Left cardiac atrium (tissue), 4 donors: ENCODE data around the gene DNAJB11. TPM values are rescaled to one million over a fixed set of nuclear protein-coding genes. Genes with fewer than 3 reads are reported as not detected.
"Not testable (repeated sequence)": the region's sequence is repeated elsewhere in the genome, so short reads cannot be mapped to it uniquely, and the experiment has no call there.

Experiments
- ATAC-seq, 2 donors: fragments of 200-7000 bp; cut with Tn5 transposase; one replicate each; pipeline ENCODE4 v1.9.1; 2020; ENCODE audit warnings: mild to moderate bottlenecking in 2 of 2, moderate library complexity in 2 of 2
- DNase-seq: peaks from one replicate; pipeline ENCODE4 v3.0.0-alpha.2; 2020
- intact Hi-C, 2 donors: fragments of 100-400 bp; cut with DNase I; formaldehyde crosslinking; loops; one replicate each; pipeline versions ENCODE4 v1.14.1 to v1.15.1; 2022 to 2023
- total RNA-seq, 2 donors: library from RNA; stranded (reverse); fragmentation: NEBNext Ultra II Directional; extraction: Animal tissue kit (Norgen Biotek cat#: 25700); gene quantifications; one replicate each; pipeline ENCODE4 v1.2.1, GENCODE V29; 2021
- donor health status: DM: no; HTN: yes; CAD: no.
- donor health status: DM: no; HTN: yes; CAD: no; lungs with severe emphysema.
- donor health status: DM: yes; HTN: yes; CAD: no.
- donor health status: Dilated cardiomyopathy.

Gene DNAJB11
- total RNA-seq, 2 donors from 2014 or later = 43.6 to 52.8 TPM

GRCh38 chr3:186627852-186628414 is 57.4 kb downstream of the DNAJB11 start:
- DNase-seq = no peak
- no peak for ATAC-seq
- intact Hi-C loops = no loop called here

GRCh38 chr3:186628756-186629155 is 58.2 kb downstream of the DNAJB11 start:
- ATAC-seq (no peak), DNase-seq (no peak)
- intact Hi-C loops = no loop called here

- intact Hi-C loops = no loop called here
Observed at GRCh38 chr3:186630950-186631641, 60.6 kb downstream of the DNAJB11 start.

GRCh38 chr3:186633481-186633880 is 63.0 kb downstream of the DNAJB11 start:
- intact Hi-C loops = no loop called here

More at GRCh38 chr3:186630950-186631641, 60.6 kb downstream of the DNAJB11 start:
- DNase-seq = no peak
- ATAC-seq = no peak

GRCh38 chr3:186634207-186634606 is 63.7 kb downstream of the DNAJB11 start:
- DNase-seq, ATAC-seq, intact Hi-C loops: not testable (repeated sequence)

More at GRCh38 chr3:186633481-186633880, 63.0 kb downstream of the DNAJB11 start:
- ATAC-seq = no peak
- DNase-seq = no peak

Other genes starting within 250 kb of the DNAJB11 start
- gene DGKG, start 208.5 kb upstream of the DNAJB11 start, total RNA-seq = 10 to 100 TPM; 13.3 to 23.4 TPM
- gene CRYGS, start 26.3 kb upstream of the DNAJB11 start, total RNA-seq = 1 to 10 TPM in 1 of 2 donors, under 1 TPM in 1; 0.94 to 2.0 TPM
- gene TBCCD1, start 3.4 kb upstream of the DNAJB11 start, total RNA-seq = 1 to 10 TPM; 6.8 to 7.8 TPM
- under 1 TPM; 0.13 to 0.15 TPM for gene AHSG, start 42.3 kb downstream of the DNAJB11 start, total RNA-seq
- not detected for gene FETUB, start 69.7 kb downstream of the DNAJB11 start, total RNA-seq
- under 1 TPM in 1 of 2 donors, not detected in 1; 0.16 TPM for gene HRG, start 95.3 kb downstream of the DNAJB11 start, total RNA-seq
- gene KNG1, start 146.6 kb downstream of the DNAJB11 start, total RNA-seq = under 1 TPM; 0.21 to 0.24 TPM
- 100 to 1,000 TPM; 260 to 342 TPM for gene EIF4A2, start 212.9 kb downstream of the DNAJB11 start, total RNA-seq
- gene RFC4, start 235.8 kb downstream of the DNAJB11 start, total RNA-seq = 10 to 100 TPM in 1 of 2 donors, 1 to 10 TPM in 1; 9.6 to 12.0 TPM